ENCODE measurements around the gene PRDM16. TPM values are rescaled to one million over a fixed set of nuclear protein-coding genes. Genes with fewer than 3 reads are reported as not detected.

Gene PRDM16
- total RNA-seq, 1 experiment from 2014 or later: 0.09 TPM

DNA sequence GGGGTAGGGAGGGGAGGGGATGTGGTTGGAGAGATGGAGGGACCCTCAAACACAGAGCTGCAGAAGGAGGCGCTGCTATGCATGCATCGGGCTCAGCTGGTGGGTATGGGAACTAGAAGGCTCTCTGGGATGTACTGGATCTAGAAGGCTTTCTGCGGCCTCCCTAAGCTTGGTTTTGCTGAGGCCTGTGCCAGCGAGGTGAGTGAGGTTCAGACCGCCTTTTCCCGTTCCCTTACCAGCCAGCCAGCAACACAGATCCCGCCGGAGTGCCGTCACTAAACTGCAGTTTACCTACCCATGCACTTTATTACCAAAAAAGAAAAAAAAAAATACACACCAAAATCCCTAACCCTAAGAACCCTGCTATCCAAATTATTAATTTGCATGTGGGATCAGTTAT, 180.2 kb downstream of the PRDM16 start:
- Mint-ChIP-seq H3K9me3 (ENCODE audit: low read depth, unreplicated experiment) (no peaks in the 10 kb centered on the region), H3K36me3 (ENCODE audit: insufficient read depth, unreplicated experiment) (no peaks in the 10 kb centered on the region), H3K4me3 (ENCODE audit: low read depth, unreplicated experiment) (no peak overlapping the region), H3K4me1 (ENCODE audit: low read depth, unreplicated experiment) (no peaks in the 10 kb centered on the region), H3K27me3 (ENCODE audit: unreplicated experiment) (peaks cover 21% of the 10 kb centered on the region), H3K27ac (ENCODE audit: unreplicated experiment) (no peak overlapping the region)
- DNase-seq: no peak
- intact Hi-C loops (cut with micrococcal nuclease; ENCODE audit: unreplicated experiment): no loop called here
- TF ChIP-seq, protein P1, sequence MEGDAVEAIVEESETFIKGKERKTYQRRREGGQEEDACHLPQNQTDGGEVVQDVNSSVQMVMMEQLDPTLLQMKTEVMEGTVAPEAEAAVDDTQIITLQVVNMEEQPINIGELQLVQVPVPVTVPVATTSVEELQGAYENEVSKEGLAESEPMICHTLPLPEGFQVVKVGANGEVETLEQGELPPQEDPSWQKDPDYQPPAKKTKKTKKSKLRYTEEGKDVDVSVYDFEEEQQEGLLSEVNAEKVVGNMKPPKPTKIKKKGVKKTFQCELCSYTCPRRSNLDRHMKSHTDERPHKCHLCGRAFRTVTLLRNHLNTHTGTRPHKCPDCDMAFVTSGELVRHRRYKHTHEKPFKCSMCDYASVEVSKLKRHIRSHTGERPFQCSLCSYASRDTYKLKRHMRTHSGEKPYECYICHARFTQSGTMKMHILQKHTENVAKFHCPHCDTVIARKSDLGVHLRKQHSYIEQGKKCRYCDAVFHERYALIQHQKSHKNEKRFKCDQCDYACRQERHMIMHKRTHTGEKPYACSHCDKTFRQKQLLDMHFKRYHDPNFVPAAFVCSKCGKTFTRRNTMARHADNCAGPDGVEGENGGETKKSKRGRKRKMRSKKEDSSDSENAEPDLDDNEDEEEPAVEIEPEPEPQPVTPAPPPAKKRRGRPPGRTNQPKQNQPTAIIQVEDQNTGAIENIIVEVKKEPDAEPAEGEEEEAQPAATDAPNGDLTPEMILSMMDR (IDR thresholded peaks at IDR 0.05; ENCODE audit: unreplicated experiment): no peak
- CTCF ChIA-PET: no interaction called here
- BruUV-seq (replicated peaks): no TSS peak

DNA sequence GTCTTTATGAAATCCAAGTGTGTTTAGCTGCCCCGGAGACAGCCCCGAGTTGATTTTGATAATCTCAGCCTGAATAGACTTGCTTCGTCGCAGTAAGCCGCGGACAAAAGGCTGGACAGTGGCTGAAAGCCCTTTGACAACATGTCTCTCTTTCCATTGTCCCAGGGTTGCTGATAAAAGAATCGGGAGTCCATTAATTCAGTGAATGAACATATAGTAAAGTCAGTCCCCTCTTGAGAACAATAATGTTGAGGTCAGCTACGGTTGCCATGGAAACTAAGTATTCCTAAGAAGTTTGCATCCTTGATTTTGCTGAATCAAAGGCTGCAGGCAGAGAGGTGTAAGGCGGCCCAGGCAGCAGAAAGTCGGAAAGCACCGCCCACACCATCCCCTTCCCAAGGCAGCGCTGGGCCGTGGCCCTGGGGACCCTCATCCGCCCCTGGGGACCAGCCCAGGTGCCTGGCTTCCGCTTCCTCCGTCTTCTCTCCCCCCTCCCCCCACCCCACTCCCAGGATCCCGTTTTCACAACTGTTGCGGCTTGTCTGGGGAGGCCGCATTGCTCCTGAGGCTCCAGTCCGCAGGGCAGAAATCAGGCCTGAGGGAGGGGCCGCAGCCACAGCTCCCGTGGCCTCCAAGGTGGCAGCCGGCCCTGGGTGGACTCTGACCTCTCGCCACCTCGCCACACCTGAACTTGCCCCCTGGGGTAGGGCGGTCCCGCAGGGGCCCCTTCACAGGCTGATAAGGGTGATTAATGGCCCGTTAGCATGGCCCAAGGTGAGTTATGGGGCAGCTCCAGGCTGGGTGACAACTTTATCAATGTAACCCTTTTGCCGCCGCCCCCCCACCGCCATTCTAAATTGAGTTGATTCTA, 180.9 kb downstream of the PRDM16 start:
- Mint-ChIP-seq H3K9me3 (ENCODE audit: low read depth, unreplicated experiment) (no peaks in the 10 kb centered on the region), H3K4me3 (ENCODE audit: low read depth, unreplicated experiment) (no peak overlapping the region), H3K4me1 (ENCODE audit: low read depth, unreplicated experiment) (no peaks in the 10 kb centered on the region), H3K27ac (ENCODE audit: unreplicated experiment) (no peak overlapping the region), H3K27me3 (ENCODE audit: unreplicated experiment) (peaks cover 15% of the 10 kb centered on the region), H3K36me3 (ENCODE audit: insufficient read depth, unreplicated experiment) (no peaks in the 10 kb centered on the region)
- intact Hi-C loops (cut with micrococcal nuclease; ENCODE audit: unreplicated experiment): no loop called here
- TF ChIP-seq, protein P1 (IDR thresholded peaks at IDR 0.05; ENCODE audit: unreplicated experiment): no peak
- no peak for DNase-seq
- no TSS peak for BruUV-seq (replicated peaks)
- CTCF ChIA-PET: no interaction called here

DNA sequence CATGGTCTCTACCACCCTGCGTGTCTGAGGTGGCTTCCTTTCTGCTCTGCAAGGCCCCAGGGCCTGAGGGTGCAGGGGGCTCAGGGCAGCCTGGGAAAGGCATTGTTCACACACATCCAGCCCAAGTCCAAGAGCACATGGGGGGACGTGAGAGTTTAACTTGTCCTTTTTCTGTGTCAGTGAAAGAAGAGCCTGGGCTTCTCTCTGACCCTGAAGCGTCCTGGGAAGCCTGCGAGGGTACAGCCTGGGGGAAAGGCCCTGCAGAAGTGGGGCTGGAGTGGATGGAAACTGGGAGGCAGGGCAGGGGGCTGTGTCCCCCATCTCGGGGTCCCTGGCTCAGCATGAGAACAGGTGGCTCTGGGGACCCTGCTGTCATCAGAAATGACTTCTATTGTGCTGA, 181.6 kb downstream of the PRDM16 start:
- no peak for DNase-seq
- CTCF ChIA-PET: no interaction called here
- TF ChIP-seq, protein P1 (IDR thresholded peaks at IDR 0.05; ENCODE audit: unreplicated experiment): no peak
- no peaks in the 10 kb centered on the region for H3K4me1 Mint-ChIP-seq (ENCODE audit: low read depth, unreplicated experiment)
- H3K27ac Mint-ChIP-seq (ENCODE audit: unreplicated experiment): no peak overlapping the region
- no peak overlapping the region for H3K4me3 Mint-ChIP-seq (ENCODE audit: low read depth, unreplicated experiment)
- peaks cover 15% of the 10 kb centered on the region for H3K27me3 Mint-ChIP-seq (ENCODE audit: unreplicated experiment)
- intact Hi-C loops (cut with micrococcal nuclease; ENCODE audit: unreplicated experiment): no loop called here
- no TSS peak for BruUV-seq (replicated peaks)
- H3K36me3 Mint-ChIP-seq (ENCODE audit: insufficient read depth, unreplicated experiment): no peaks in the 10 kb centered on the region
- no peaks in the 10 kb centered on the region for H3K9me3 Mint-ChIP-seq (ENCODE audit: low read depth, unreplicated experiment)

DNA sequence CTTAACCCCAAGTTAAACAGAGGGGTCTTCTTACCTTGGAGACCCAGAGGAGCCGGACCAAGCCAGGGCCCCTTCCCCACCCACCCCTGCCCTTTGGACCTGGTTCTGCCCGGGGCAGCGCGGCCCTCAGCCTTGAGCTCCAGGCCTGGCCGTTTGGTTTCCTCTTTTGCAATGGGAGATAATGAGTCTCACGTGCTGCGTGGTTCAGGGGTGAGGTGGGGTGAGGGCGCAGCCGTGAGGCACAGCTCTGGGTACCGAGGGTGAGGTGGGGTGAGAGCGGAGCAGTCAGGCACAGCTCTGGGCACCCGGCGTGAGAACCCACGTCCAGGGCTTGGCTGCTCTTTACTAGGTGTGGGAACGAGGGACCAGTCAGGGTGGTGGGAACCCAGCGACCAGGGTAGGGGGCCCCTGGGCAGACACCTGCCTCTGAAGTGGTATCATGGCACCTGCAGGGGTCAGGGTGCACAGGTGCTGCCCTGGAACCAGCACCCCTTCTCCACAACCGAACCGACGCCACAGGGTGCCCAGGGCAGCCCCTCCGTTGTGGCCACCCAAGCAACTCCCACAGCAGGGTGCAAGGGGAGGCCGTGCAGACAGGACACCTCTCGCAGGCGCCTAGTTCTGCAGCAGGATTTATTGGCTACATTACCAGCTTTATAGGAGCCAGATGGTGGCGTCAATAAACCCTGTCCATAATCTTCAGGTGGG, 182.2 kb downstream of the PRDM16 start:
- DNase-seq: no peak
- no TSS peak for BruUV-seq (replicated peaks)
- no peak overlapping the region for H3K27ac Mint-ChIP-seq (ENCODE audit: unreplicated experiment)
- H3K36me3 Mint-ChIP-seq (ENCODE audit: insufficient read depth, unreplicated experiment): no peaks in the 10 kb centered on the region
- no peaks in the 10 kb centered on the region for H3K4me1 Mint-ChIP-seq (ENCODE audit: low read depth, unreplicated experiment)
- intact Hi-C loops (cut with micrococcal nuclease; ENCODE audit: unreplicated experiment): no loop called here
- no peaks in the 10 kb centered on the region for H3K9me3 Mint-ChIP-seq (ENCODE audit: low read depth, unreplicated experiment)
- TF ChIP-seq, protein P1 (IDR thresholded peaks at IDR 0.05; ENCODE audit: unreplicated experiment): no peak
- peaks cover 15% of the 10 kb centered on the region for H3K27me3 Mint-ChIP-seq (ENCODE audit: unreplicated experiment)
- no peak overlapping the region for H3K4me3 Mint-ChIP-seq (ENCODE audit: low read depth, unreplicated experiment)
- CTCF ChIA-PET: no interaction called here
